Suprapubic skin (tissue), 4 donors: Measurements from ENCODE around the gene CC2D2A. TPM values are rescaled to one million over a fixed set of nuclear protein-coding genes. Genes with fewer than 3 reads are reported as not detected.

ENCODE experiments used
- DNase-seq, 2 donors: peaks; one replicate each; pipeline ENCODE4 v3.0.0-alpha.2; 2019; ENCODE audit warnings: low spot score in 2 of 2
- H3K27ac ChIP-seq: fragments of 200-600 bp; sonication (generic); one replicate; pipeline ENCODE4 v1.5.1; 2019
- H3K27me3 ChIP-seq: fragments of 200-600 bp; sonication (generic); one replicate; pipeline ENCODE4 v1.5.1; 2019
- H3K36me3 ChIP-seq: fragments of 200-600 bp; sonication (generic); one replicate; pipeline ENCODE4 v1.5.1; 2019
- H3K4me1 ChIP-seq: fragments of 200-600 bp; sonication (generic); one replicate; pipeline ENCODE4 v1.5.1; 2019
- H3K4me3 ChIP-seq: fragments of 200-600 bp; sonication (generic); one replicate; pipeline ENCODE4 v1.5.1; 2019; ENCODE audit warnings: mild to moderate bottlenecking
- H3K9me3 ChIP-seq: fragments of 200-600 bp; sonication (generic); one replicate; pipeline ENCODE4 v1.5.1; 2019
- CTCF ChIP-seq, 2 donors: fragments of 200-600 bp in 1 of 2; fragments of 450-650 bp in 1 of 2; sonication (generic) in 1 of 2; IDR thresholded peaks; one replicate each; pipeline ENCODE4 v1.5.1; 2016 to 2019; ENCODE audit warnings: antibody characterized with exemption in 2 of 2, mild to moderate bottlenecking in 1 of 2, moderate library complexity in 1 of 2
- EP300 ChIP-seq: sonication (generic); formaldehyde crosslinking; IDR thresholded peaks from one replicate; pipeline ENCODE4 v1.6.1; 2017; ENCODE audit warnings: antibody characterized with exemption
- POLR2A ChIP-seq, 2 donors: fragments of 450-650 bp; IDR thresholded peaks; one replicate each; pipeline ENCODE4 v1.6.1; 2017; ENCODE audit warnings: antibody characterized with exemption in 2 of 2, mild to moderate bottlenecking in 2 of 2, moderate library complexity in 2 of 2
- POLR2AphosphoS5 ChIP-seq, 3 donors: sonication (generic); formaldehyde crosslinking; IDR thresholded peaks; one replicate each; pipeline ENCODE4 v1.6.1; 2017; ENCODE audit warnings: antibody characterized with exemption in 3 of 3
- WGBS: methylation state at CpG from one replicate; pipeline ENCODE4 v1.1.5; 2018; 5-methylcytosine and 5-hydroxymethylcytosine counted together
- total RNA-seq, 4 donors: library from RNA; depleted of rRNA; stranded (reverse); fragments of >200 nt; gene quantifications; one replicate each; pipeline ENCODE4 v1.1.0, GENCODE V29; 2016

CC2D2A gene
- total RNA-seq, 4 donors from 2014 or later: 2.8 to 12.5 (median 7.9) TPM

GRCh38 chr4:15478724-15479088 is 9.0 kb downstream of the CC2D2A start:
- no peaks in the 10 kb centered on the region for H3K27me3 ChIP-seq
- no peaks in the 10 kb centered on the region for H3K36me3 ChIP-seq
- H3K4me3 ChIP-seq: peak overlapping the region; percentile 46
- H3K4me1 ChIP-seq: peaks cover 18% of the 10 kb centered on the region
- no peaks in the 10 kb centered on the region for H3K9me3 ChIP-seq
- no peak overlapping the region for H3K27ac ChIP-seq
- no peak for TF ChIP-seq POLR2AphosphoS5 (IDR thresholded peaks at IDR 0.05)
- no peak for TF ChIP-seq EP300
- no peak for TF ChIP-seq POLR2A (IDR thresholded peaks at IDR 0.05)
- no peak for TF ChIP-seq CTCF (IDR thresholded peaks at IDR 0.05)
- DNase-seq: no peak
- 47% methylated on average over 5 of the region's 5 CpGs for WGBS

- H3K9me3 ChIP-seq: no peaks in the 10 kb centered on the region
- H3K4me3 ChIP-seq: peak overlapping the region; percentile 46
- 9% methylated on average over 9 of the region's 11 CpGs for WGBS
- DNase-seq: no peak
- H3K4me1 ChIP-seq: peaks cover 18% of the 10 kb centered on the region
- no peaks in the 10 kb centered on the region for H3K36me3 ChIP-seq
- H3K27ac ChIP-seq: peak overlapping the region; percentile 52
- peak; percentile 42 to 57 for TF ChIP-seq CTCF (IDR thresholded peaks at IDR 0.05)
- peak in 1 of 3 donors; percentile 30 for TF ChIP-seq POLR2AphosphoS5 (IDR thresholded peaks at IDR 0.05)
- TF ChIP-seq EP300: no peak
- H3K27me3 ChIP-seq: no peaks in the 10 kb centered on the region
Measured at GRCh38 chr4:15479089-15479912, 9.6 kb downstream of the CC2D2A start.

GRCh38 chr4:15479913-15480185 is 10.2 kb downstream of the CC2D2A start:
- TF ChIP-seq POLR2A (IDR thresholded peaks at IDR 0.05) (no peak), CTCF (IDR thresholded peaks at IDR 0.05) (no peak), POLR2AphosphoS5 (IDR thresholded peaks at IDR 0.05) (no peak), EP300 (no peak)
- Histone ChIP-seq H3K4me1 (peaks cover 18% of the 10 kb centered on the region), H3K36me3 (no peaks in the 10 kb centered on the region), H3K27me3 (no peaks in the 10 kb centered on the region), H3K4me3 (peak overlapping the region; percentile 46), H3K27ac (peak overlapping the region; percentile 52), H3K9me3 (no peaks in the 10 kb centered on the region)
- DNase-seq: no peak
- 25% methylated on average over 3 of the region's 3 CpGs for WGBS

- no peak overlapping the region for H3K4me3 ChIP-seq
- no peak for TF ChIP-seq POLR2A (IDR thresholded peaks at IDR 0.05)
- 91% methylated on average over 2 of the region's 2 CpGs for WGBS
- no peaks in the 10 kb centered on the region for H3K36me3 ChIP-seq
- H3K4me1 ChIP-seq: peaks cover 18% of the 10 kb centered on the region
- no peaks in the 10 kb centered on the region for H3K9me3 ChIP-seq
- H3K27me3 ChIP-seq: no peaks in the 10 kb centered on the region
- no peak for DNase-seq
- no peak overlapping the region for H3K27ac ChIP-seq
Measured at GRCh38 chr4:15481961-15482745, 12.5 kb downstream of the CC2D2A start.

- WGBS: 54% methylated on average over 2 of the region's 2 CpGs
- TF ChIP-seq CTCF (IDR thresholded peaks at IDR 0.05): no peak
- TF ChIP-seq POLR2AphosphoS5 (IDR thresholded peaks at IDR 0.05): no peak
- TF ChIP-seq EP300: no peak
- no peak for TF ChIP-seq POLR2A (IDR thresholded peaks at IDR 0.05)
- Histone ChIP-seq H3K36me3 (no peaks in the 10 kb centered on the region), H3K27me3 (no peaks in the 10 kb centered on the region), H3K4me3 (no peak overlapping the region), H3K9me3 (peaks cover 3% of the 10 kb centered on the region), H3K27ac (no peak overlapping the region), H3K4me1 (peaks cover 18% of the 10 kb centered on the region)
- DNase-seq: no peak
Measured at GRCh38 chr4:15482842-15483241, 13.2 kb downstream of the CC2D2A start.
